ENCODE measurements around the gene CDC25A.

The CDC25A gene

DNA sequence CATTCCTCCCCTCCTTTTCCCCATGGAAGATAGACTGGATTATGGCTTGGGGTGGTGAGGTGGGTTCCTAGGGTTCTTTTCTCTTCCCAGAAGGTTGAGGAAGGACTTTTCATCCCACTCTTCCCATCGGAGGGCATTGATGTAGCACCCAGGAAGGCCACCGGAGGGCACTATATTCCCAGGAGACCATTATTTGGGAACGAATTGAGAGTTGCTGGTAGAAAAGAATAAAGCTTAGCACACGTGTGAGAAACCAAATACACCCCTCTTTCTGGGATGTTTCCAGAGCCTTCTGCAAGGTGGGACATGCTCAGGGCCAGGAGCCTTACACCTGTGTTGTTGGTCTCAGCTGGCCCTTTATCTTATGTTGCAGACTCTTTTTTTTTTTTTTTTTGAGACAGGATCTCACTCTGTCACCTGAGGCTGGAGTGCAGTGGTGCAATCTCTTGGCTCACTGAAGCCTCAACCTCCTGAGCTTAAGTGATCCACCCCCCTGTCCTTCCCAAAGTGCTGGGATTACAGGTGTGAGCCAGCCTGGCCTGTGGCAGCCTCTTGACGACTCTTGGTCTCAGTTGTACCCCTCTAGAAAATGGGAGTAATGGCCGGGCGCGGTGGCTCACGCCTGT, 6.3 kb upstream of the CDC25A start:
- no peak for FAIRE-seq

DNA sequence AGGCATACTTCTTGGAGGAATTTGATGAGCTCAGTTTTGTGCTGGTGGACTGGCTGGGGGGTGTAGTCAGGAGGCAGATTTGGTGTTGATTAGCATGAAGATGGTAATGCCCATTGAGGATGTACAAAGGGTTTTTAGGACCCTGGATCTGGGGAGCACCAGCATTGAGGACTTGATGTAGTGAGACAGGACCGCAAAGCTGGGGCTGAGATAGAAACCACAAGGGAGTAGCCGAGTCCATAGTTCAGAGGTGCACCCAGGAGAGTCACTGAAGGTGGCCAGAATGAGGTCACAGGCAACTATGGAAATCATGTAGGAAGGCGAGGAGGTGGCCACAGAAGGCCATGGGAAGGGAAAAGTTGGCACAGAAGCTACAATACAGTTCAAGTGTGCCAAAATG, 2.7 kb upstream of the CDC25A start:
- FAIRE-seq, result no peak

DNA sequence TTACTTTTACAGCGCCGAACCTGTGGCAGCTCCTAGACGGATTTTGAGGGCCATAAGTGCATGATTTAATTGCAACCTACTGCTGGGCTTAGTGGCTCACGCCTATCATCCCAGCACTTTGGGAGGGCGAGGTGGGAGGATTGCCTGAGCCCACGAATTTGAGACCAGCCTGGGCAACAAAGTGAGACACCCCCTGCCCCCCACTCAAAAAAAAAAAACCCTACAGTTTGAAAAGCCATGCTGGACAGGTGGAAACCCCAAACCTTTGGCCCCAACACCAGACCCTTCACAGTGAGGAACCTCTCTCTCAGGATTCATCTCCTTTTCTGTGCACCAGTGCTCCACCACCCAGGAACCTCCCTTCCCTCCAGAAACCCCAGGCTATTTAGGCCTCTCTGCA, 1.1 kb upstream of the CDC25A start:
- no peak for FAIRE-seq

DNA sequence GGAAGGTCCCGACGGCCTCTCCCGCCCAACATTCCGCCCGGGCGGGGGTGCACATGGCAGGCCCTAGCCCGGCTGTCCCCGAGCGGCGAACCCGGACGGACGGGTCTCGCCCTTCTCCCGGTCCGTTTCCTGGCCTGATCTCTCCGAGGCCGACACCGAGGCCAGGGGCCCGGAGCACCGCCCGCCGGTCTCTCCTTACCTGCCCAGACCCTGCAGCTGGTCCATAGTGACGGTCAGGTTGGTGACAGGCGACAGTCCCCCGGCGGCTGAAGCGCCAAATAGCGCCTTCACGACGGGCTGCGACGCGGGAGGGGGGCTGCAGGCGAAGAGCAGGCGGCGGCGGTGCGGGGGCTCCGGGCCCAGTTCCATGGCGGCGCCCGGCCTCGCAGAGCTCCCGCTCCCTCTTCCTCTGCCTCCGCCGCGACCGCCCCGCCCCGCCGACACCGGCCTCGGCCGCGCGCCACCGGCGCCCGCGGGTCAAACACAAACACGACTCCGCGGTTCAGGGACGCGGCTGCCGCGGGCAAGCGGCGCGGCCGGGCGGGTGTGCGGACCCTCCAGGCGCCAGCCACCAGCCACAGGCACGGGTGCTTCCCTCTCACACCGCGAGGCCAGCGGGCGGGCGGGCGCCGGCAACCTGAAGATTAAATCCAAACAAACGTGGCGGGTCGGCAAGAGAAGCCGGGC, 495 bp downstream of the CDC25A start:
- FAIRE-seq, result no peak

DNA sequence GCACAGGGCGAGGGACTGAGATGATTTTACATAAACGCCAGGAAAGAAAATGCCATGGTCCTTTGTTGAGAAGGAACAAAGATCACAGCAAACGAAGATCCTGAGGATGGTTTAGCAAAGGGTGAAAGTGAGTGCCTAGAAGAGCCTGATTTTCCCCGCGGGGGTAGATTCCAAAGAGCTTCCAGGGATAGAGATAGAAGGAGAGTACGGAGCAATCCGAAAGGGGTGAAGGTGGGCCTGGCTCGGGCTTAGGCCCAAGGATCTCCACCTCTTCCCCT, 977 bp downstream of the CDC25A start:
- no peak for FAIRE-seq

DNA sequence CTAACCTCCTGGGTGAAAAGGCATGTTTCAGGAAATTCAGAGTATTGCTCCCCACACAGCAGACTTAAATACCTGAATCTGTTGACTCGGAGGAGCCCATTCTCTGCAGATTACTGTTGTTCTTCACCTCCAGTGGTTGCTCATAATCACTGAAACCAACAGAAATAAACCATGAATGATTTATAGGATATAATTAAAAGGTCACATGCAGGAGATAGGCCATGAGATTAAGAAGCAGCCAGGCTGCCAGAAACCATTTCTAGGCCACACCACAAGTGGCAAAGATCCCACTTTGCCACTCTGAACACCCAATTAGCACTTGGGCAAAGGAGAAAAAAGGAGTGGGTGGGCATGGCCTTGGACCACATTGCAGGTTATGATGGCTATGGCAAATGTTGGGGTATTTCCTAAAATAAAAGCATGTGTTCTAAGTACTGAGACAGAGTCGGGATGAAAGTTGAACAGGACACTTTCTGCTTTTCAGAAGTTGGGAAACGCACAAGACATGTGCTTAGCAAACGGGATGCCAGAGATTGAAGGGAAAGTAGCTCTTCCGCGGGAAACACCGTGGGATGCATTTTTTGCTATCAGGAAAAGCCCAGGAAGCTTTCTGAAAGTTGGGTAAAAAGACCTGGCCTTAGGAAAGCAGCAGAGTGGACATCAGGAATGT, 1.5 kb downstream of the CDC25A start:
- FAIRE-seq, result no peak

DNA sequence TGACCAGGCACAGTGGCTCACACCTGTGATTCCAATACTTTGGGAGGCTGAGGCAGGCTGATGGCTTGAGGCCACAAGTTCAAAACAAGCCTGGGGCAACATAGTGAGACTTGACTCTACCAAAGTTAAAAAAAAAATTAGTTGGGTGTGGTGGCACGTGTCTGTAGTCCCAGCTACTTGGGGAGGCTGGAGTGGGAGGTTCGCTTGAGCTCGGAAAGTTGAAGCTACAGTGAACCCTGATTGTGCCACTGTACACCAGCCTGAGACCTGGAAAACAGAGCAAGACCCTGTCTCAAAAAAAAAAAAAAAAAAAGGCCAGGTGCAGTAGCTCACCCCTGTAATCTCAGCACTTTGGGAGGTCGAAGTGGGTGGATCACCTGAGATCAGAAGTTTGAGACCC, 3.1 kb downstream of the CDC25A start:
- no peak for FAIRE-seq

DNA sequence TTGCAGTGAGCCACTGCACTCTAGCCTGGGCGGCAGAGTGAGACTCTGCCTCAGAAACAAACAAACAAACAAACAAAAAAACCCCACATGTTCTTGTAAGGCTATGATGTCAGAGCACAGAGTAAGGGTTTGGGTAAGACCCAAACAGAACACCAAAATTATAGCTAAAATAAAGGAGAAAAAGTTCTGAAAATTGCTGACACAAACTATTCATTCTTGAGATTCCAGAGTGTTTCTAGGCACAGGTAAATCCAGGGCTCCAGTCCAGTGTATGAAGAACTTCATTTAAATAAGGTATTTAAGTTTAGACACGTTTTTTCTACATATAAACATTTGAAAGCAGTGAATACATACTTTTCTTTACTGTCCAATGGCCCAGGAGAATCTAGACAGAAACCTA, 3.9 kb downstream of the CDC25A start:
- FAIRE-seq, result no peak

DNA sequence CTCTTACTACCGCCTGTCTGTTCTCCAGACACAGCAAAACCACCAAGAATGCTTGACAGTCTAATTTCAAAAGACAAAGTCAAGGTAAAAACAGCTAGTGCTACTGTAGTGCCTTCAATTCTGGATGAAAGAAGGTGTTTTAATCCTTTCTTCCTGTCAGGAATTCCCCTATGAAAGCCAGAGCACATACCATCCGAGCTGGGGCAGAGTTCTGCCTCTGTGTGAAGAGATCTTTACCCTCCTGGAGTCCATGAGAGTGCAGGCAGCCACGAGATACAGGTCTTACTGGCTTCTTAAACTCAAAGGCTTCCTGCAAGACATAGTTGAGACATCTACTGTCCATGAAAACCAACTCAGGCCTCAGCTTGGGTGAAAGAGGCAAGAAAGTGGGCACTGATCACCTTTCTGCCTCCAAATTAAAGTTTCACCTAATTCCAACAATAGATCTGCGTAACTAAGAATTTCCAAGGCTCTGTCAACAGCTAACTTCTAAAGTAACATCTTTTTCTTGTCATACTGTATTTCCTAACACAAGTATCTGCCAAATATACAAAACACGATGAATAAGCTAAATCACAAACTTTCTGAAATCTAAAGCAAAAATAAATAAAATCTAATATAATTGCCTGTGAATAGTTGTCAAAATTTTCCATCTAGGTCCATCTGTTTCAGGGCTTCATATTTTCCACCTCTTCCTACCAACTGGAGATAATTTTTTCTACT, 7.5 kb downstream of the CDC25A start:
- FAIRE-seq, result no peak

DNA sequence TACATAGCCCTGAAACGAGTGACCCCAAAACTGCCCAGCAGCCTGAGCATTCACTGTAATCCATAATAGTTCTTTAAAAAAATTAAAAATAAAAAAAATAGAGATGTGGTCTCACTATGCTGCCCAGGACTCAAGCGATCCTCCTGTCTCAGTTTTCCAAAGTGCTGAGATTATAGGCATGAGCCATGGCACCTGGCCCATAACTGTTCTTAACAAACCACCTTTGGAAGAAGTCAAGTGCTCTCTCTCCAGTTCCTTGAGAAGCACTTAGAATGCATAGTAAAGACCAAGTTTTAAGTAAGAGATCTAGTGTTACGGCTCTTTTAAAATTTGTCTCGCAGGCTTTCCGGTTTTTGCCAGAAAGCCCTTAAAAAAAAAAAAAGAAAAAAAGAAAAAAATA, 8.2 kb downstream of the CDC25A start:
- FAIRE-seq, result no peak

DNA sequence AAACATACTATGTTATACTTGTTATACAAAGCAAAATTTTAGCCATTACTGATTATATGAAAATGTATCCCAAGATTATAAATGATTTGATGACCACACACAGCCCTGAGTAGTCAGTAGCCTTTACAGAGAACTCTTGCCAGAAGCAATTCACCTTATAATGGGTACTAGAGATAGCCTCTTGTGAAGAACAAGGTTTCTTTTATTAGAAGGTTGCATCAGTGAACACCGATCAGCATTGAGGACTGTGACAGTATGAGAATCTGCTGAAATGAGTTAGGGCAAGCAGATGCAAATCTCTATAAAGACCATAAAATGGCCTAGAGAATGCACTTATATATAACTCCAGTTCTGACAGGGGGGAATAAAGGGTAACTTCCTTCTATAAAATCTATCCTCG, 10.1 kb downstream of the CDC25A start:
- no peak for FAIRE-seq

DNA sequence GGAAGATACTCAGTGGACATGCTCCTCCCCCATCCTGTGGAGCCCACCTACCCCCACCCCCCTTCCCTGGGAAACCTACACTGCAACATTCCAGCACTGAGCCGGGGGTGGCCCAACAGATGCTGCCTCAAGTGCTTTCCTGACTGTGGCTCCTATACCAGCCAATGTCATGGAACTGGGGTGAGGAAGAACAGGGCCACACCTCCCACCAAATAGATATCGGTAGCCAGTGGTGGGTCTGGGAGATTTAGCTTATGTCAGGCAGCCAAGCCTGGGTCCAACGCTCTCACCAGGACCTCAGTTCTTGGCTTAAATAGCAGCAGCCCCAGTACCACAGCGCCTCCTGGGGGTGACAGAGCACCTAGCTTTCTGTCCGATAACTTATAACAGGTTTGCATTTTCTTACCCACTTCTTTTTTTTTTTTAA, 30.3 kb downstream of the CDC25A start:
- FAIRE-seq, result no peak

DNA sequence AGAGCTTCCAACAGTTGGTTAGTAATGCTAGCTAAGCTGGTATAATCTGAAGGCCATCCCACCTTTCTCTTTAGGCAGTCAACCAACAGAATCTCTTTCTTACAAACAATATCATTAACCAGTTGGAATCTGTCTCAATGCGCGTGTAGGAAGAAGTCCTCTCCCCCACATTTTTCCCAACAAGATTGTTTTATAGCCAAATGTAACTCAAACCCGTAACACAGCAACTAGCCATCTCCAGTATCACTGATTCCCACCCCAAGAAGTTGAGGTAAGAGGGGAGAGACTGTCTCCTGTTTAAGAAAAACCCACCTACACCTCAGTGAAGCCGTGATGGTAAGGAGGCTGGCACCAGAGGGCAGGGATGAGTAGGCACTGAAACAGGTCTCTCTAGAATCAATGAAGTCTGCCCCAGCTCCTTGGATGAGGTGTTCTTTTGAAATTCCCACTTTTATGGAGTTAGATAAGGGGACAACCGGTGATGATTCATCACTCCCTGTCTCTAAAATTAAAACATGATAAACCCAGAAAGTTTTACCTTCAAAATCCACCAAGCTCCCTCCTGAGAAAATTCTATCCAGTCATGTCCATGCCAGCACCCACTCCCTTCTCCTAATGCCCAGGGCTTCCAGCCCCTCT, 30.9 kb downstream of the CDC25A start:
- FAIRE-seq, result no peak

DNA sequence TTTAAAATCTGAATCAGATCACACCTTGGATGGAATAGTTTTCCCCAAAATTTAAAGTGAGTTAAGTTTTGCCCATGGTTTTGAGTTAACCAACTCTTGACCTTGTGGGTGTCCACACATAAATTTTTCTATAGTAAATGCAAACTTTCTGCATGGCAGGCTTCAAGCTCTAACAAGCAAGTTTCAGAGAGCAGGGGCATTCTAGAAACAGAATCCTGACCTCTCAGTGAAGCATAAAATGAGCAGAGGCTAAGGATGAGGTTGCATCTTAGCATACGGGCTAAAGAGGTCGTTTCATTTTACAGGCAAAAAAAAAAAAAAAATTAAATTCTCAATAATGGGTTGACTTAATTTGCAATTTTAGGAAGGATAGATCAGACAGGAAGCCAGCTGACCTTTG, 32.1 kb downstream of the CDC25A start:
- no peak for FAIRE-seq

DNA sequence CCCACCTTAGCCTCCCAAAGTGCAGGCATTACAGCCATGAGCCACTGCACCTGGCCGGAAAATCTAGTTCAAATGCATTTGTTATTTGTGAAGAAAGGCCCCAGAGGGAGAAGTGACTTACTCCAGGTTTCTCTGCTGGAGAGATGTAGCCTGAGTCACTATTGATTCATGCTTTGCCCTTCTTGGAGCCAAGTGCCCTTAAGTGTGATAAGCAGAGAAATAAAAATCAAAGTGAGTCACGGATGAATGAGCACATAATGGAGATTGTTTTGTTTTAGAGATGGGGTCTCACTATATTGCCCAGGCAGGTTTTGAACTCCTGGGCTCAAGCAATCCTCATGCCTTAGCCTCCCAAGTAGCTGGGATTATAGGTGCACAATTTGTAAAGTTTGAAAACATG, 33.1 kb downstream of the CDC25A start:
- FAIRE-seq, result no peak

DNA sequence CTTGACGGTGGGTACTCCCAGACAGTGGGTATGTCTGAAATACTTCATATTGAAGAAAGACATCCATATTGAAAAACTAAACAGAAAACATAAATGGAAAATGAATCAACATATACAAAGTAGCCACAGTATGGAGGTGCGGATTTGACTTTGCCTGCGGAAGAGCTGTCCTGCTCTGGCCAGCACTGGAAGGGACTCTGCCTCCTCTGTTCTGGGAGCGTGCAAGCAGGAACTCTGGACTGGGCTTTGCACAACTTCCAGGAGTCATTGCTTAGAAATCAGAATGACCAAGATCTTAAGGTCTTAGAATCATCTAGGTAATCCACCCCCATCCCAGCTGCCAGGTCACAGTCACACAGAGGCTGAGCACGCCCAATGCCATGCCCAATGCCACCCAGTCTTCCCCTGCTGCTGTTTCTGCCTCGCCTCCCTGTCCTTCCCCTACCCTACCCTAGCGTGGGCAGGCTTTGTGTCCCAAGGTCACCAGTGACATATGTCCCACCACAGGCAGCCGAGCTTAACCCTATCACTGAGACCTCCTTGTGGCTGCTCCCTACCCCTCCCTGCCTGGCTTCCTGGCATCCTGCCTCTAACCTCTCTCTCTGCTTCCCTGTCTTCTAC, 36.3 kb downstream of the CDC25A start:
- no peak for FAIRE-seq

DNA sequence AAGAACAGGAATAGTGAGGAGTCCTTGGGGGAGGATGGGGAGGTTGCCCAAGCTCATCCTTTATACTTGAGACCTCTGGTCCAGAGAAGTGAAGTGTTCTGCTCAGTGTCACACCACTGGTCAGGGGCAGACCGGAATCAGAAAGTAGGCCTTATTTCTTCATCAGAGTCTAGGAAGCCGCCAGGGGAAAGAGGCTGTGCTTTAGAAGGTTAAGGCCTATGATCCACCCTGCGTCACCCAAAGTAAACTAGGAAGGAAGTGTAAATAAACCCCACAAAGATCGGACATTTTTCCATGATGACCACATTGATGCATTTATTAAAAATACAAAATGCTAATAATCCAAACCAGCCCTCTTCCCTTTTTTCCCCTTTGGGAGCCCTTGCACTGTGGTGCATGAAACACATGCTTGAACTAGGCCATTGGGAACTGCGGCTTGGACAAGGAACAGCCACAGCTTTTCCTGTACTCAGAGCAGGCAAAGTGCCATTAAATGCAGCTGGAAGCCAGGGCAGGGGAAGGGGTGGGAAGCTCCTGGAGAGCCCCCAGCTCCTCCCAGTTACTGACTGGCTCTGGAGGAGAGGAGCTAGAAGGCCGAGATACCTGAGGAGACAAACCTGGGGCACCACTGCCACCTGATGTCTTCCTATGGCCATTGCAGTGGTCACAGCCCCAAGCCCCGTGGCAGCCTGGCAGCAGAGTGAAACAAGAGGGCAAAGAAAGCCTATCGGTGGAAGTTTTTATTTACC, 37.0 kb downstream of the CDC25A start:
- FAIRE-seq, result no peak

DNA sequence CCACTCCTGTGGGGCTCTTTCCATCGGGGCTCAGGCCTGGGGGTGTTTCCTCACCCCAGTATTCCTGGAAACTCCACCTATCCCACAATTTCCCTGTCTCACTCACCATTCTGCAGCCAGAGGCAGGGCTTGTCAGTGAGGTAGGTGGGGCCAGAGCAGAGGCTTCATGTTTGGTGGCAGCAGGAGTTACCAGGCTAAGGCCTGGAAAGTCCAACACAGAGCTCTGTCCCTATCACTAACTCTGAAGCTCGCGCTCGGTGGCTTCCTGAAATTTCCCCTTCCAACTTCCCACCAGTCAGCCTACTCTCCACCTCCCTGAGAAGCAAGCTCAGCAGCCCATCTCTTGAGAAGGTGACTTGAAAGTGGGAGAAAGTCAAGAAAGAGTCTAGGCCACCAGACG, 44.2 kb downstream of the CDC25A start:
- FAIRE-seq, result no peak

DNA sequence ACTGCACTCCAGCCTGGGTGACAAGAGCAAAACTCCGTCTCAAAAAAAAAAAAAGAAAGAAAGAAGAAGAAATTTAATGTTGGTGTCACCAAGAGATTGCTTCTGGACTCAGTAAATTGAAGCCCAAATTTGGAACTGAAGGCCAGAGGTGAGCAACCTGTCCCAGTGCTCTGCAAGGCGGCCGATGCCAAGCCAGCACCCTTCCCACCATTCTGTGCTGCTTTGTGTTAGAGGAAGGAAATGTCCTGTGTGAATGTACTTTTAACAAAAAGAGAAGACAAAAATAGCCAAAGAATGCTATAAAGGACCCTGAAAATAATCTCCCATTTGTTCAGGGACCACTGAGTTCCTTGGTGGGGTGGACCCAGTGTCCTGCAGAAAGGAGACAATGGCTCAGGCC, 44.6 kb downstream of the CDC25A start:
- FAIRE-seq, result no peak

DNA sequence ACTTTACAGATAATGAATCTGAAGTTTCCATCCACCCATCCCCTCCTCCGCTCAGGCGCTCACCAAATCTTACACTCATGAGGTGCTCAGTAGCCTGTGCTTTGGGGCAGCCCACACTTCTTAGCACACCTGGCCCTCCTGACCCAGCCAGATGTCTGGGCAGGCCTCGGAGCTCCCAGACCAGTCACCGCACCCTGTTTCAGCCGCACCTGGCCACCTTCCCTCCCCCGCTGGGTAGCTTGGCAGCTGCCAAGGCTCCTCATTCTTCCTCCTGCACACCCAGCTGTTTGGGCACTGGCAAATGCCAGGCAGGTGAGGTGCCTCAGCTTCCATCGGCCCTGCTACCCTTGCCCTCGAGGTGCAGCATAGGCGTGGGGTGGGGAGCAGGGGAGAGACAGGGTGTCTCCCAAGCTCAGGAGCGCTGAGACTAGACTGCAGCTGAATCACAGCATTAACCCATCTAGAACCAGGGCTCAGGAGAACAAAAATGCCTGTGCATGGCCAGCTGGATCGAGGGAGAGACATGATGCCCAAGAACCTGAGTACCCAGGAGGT, 45.8 kb downstream of the CDC25A start:
- FAIRE-seq, result no peak

DNA sequence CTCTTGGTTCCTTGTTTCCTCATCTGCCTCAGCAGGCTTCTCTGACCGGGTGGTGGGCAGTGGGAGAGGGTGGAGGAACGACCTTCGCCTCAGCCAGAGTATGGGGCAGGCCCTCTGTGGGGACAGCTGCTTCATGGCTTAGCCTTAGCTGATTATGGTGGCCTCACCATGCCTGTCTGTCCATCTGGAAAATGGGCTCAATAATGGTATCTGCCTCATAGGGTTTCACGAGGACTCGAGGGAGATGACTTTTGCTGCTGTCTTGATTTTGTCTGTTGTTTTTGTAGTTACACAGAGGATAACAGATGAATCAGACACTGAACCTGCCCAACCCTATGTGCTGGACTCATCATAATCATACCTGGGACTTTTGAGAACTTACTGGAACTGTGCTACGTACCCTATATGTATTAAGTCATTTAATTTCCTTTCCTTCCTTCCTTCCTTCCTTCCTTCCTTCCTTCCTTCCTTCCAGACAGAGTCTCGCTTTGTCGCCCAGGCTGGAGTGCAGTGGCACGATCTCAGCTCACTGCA, 46.5 kb downstream of the CDC25A start:
- FAIRE-seq, result no peak

Measured in A204.1 (cell line).